A673 (cell line): ENCODE results near the gene SNX27.

ENCODE experiments used
- CTCF ChIP-seq: fragments of 300-800, 200-600 bp; sonication (generic); conservative IDR thresholded peaks from 2 replicates; pipeline ENCODE4 v1.5.1; 2017; ENCODE audit warnings: low read depth, mild to moderate bottlenecking, antibody characterized with exemption, low read length, moderate library complexity, mixed read lengths
- EZH2 ChIP-seq: fragments of 200-600 bp; sonication (generic); IDR thresholded peaks from 2 replicates; pipeline ENCODE4 v1.6.1; 2017; ENCODE audit warnings: borderline replicate concordance, low read depth, mild to moderate bottlenecking, mixed read lengths, antibody characterized with exemption, low read length; ENCODE audit not compliant: poor library complexity, severe bottlenecking

GRCh38 chr1:151705753-151706463 lies 94.1 kb downstream of the SNX27 start:
- TF ChIP-seq CTCF: no peak
- TF ChIP-seq EZH2: no peak
